ENCODE results near the gene PTPRA. TPM values are rescaled to one million over a fixed set of nuclear protein-coding genes. Genes with fewer than 3 reads are reported as not detected.

The PTPRA gene
- total and polyA plus RNA-seq, 2 of the 8 experiments (the other 6 are each of a cell fraction or from before 2014, with no cell fraction given), result 47.7 to 51.3 TPM

DNA sequence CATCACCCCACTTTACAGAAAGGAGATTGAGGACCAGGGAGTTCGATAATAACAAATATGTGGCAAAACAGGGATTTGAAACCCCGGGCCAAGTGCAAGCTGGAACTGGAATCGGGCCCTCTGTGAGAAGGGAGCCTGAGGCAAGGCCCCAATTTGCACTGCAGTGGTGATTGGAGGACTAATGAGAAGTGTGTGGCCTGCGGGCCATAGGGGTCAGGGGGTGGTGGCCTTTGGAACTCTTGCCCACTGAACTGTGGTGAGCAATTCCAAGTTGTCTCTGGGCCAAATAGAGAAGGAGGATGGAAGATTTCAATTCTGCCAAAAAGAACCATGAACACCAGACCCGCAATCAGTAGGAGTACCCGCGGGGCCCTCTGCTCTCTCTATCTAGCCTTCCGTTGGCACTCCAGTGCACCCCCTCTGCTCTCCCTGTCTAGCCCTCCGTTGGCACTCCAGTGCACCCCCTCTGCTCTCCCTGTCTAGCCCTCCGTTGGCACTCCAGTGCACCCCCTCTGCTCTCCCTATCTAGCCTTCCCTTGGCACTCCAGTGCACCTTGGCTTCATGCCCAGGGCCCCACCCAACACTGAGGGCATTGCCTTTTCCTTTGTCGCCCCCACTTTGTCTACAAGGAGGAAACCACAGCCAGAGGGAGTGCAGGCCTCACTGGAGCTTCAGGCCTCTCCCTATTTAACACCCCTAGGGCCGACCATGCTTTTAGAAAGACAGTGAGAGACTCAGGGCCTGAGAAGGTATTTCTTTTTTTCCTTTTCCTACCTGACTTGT is 6.0 kb upstream of the PTPRA start:
- Histone ChIP-seq H3K36me3 (ENCODE audit: control insufficient read depth in 2 of 4, insufficient read depth in 4 of 4, low read length in 3 of 4) (no peaks in the 10 kb centered on the region; a peak in 1 of 8 replicates), H4K91ac (replicated peaks; ENCODE audit: insufficient read length, low read length) (no peak overlapping the region), H3K79me1 (ENCODE audit: low read depth, low read length) (no peaks in the 10 kb centered on the region), H3K56ac (replicated peaks; ENCODE audit: insufficient read length, low read depth, low read length) (no peak overlapping the region), H4K8ac (ENCODE audit: extremely low read depth, insufficient read depth, low read length) (no peak overlapping the region), H2BK12ac (ENCODE audit: low read depth, low read length) (no peak overlapping the region), H3K27me3 (replicated peaks in 1 of 4; ENCODE audit: control insufficient read depth in 3 of 4, extremely low read depth in 1 of 4, insufficient read depth in 3 of 4, low read length in 3 of 4) (peaks cover 0 to 16% (median 11%) of the 10 kb centered on the region in 4 experiments; a peak in 5 of 7 replicates), H3K23ac (ENCODE audit: insufficient read length) (no peak overlapping the region), H3K27ac (ENCODE audit: low read depth, low read length) (no peak overlapping the region), H3K4ac (replicated peaks; ENCODE audit: insufficient read length, low read depth, low read length) (no peak overlapping the region), H3K9me3 (ENCODE audit: insufficient read depth in 2 of 2, low read depth in 1 of 2, low read length in 1 of 2) (no peaks in the 10 kb centered on the region), H2AFZ (ENCODE audit: low read length) (no peak overlapping the region), H4K5ac (ENCODE audit: insufficient read length, low read depth, low read length) (no peak overlapping the region), H3K23me2 (ENCODE audit: low read depth, low read length) (peaks cover 5% of the 10 kb centered on the region; the same call in 1 of the 2 replicates), H3K79me2 (ENCODE audit: control insufficient read depth in 1 of 2, insufficient read depth in 2 of 2, low read length in 2 of 2) (no peaks in the 10 kb centered on the region), H3K4me2 (ENCODE audit: insufficient read depth in 1 of 2, low read depth in 2 of 2, low read length in 2 of 2) (no peak overlapping the region), H3K14ac (ENCODE audit: insufficient read length) (no peak overlapping the region), H4K20me1 (replicated peaks in 1 of 2; ENCODE audit: control insufficient read depth in 1 of 2, insufficient read depth in 2 of 2, low read length in 2 of 2) (peaks cover 0 to 3% of the 10 kb centered on the region in 2 experiments), H2AK5ac (ENCODE audit: low read depth, low read length) (no peak overlapping the region), H2BK20ac (ENCODE audit: low read length) (no peak overlapping the region), H3K4me1 (replicated peaks in 1 of 4; ENCODE audit: control insufficient read depth in 3 of 4, insufficient read depth in 4 of 4, low read length in 3 of 4) (peaks cover 0 to 4% (median 3%) of the 10 kb centered on the region in 4 experiments; a peak in 5 of 7 replicates), H3K18ac (ENCODE audit: extremely low read depth, low read length) (no peak overlapping the region), H3K4me3 (ENCODE audit: extremely low read depth in 1 of 4, insufficient read depth in 2 of 4, low read depth in 3 of 4, low read length in 4 of 4) (no peak overlapping the region), H2BK15ac (ENCODE audit: low read length) (no peak overlapping the region), H2BK120ac (replicated peaks; ENCODE audit: low read depth, low read length) (no peak overlapping the region), H2BK5ac (ENCODE audit: low read depth, low read length) (no peak overlapping the region), H3K9ac (replicated peaks in 1 of 4; ENCODE audit: extremely low read depth in 1 of 4, low read depth in 3 of 4, low read length in 3 of 4) (no peak overlapping the region)
- CTCF ChIA-PET (ENCODE audit: partially characterized antibody), result interaction anchor here (0.6 to 4.6 kb wide), 11 partner anchors 11 to 344 kb away, joined by 3 to 23 read pairs (median 4); no protein-coding TSS in a partner anchor
- no peak for DNase-seq (ENCODE audit: low read depth in 1 of 2, low spot score in 2 of 2)
- 90% methylated on average over 12 of the region's 12 CpGs; no CpG with 5 or more reads in 1 of the 2 experiments for WGBS, 2 experiments (ENCODE audit: extremely low coverage in 1 of 2, insufficient coverage in 1 of 2, insufficient read length in 1 of 2, insufficient replicate concordance in 2 of 2, low coverage in 1 of 2, low lambda C conversion rate in 2 of 2, missing lambda C conversion rate in 1 of 2)
- POLR2A ChIA-PET (ENCODE audit: partially characterized antibody), result no interaction called here
- FAIRE-seq, result no peak
- TF ChIP-seq EP300 (IDR thresholded peaks at IDR 0.05; ENCODE audit: borderline replicate concordance in 1 of 2, low read depth in 2 of 2, low read length in 2 of 2) (no peak), TBP (IDR thresholded peaks at IDR 0.05; ENCODE audit: low read depth, low read length) (no peak), ATF2 (IDR thresholded peaks at IDR 0.05; ENCODE audit: low read length) (no peak), CBX5 (IDR thresholded peaks at IDR 0.05; ENCODE audit: low read depth, low read length) (no peak), TAF1 (IDR thresholded peaks at IDR 0.05; ENCODE audit: low read depth, low read length) (no peak), SUZ12 (IDR thresholded peaks at IDR 0.05; ENCODE audit: low read length) (no peak), MAFK (IDR thresholded peaks at IDR 0.05; ENCODE audit: low read depth, low read length) (no peak), JUN (IDR thresholded peaks at IDR 0.05; ENCODE audit: low read depth, low read length) (no peak), GABPA (IDR thresholded peaks at IDR 0.05; ENCODE audit: borderline replicate concordance, insufficient read depth, low read length) (no peak), SIRT6 (IDR thresholded peaks at IDR 0.05; ENCODE audit: low read length) (no peak), CHD1 (IDR thresholded peaks at IDR 0.05; ENCODE audit: low read depth, low read length) (no peak)
